Lower leg skin (tissue), 3 donors: ENCODE results near the gene REELD1.

Experiments used
- CTCF ChIP-seq, 3 donors: fragments of 450-650 bp; IDR thresholded peaks; one replicate each; pipeline ENCODE4 v1.5.1; 2016; ENCODE audit warnings: antibody characterized with exemption in 3 of 3, mild to moderate bottlenecking in 3 of 3, moderate library complexity in 2 of 3
- POLR2A ChIP-seq, 2 donors: fragments of 450-650 bp; IDR thresholded peaks; one replicate each; pipeline ENCODE4 v1.6.1; 2016 to 2017; ENCODE audit warnings: antibody characterized with exemption in 2 of 2, mild to moderate bottlenecking in 1 of 2, moderate library complexity in 1 of 2

- no peak for TF ChIP-seq CTCF (IDR thresholded peaks at IDR 0.05)
- no peak for TF ChIP-seq POLR2A (IDR thresholded peaks at IDR 0.05)
These were observed 15.1 kb downstream of the REELD1 start for GRCh38 chr4:146229406-146229805.
